ENCODE data around the gene CDC14B. TPM values are rescaled to one million over a fixed set of nuclear protein-coding genes. Genes with fewer than 3 reads are reported as not detected.

CDC14B gene
- total RNA-seq, 8 experiments from 2014 or later = 1.9 to 28.0 (median 14.5) TPM

- Histone ChIP-seq H3K27ac (no peak overlapping the region), H3K4me1 (replicated peaks in 1 of 2) (no peaks in the 10 kb centered on the region), H3K4me3 (no peak overlapping the region)
- ATAC-seq (replicated peaks in 6 of 8) = no peak
- in situ Hi-C loops (cut with MboI; ENCODE audit: low pct_unique_long_range_greater_than_20kb in 2 of 9, low sequenced_read_pairs in 9 of 9, unreplicated experiment in 9 of 9) = no loop called here
- 80 to 100% (median 94%) methylated on average over 1 to 8 of the region's 10 CpGs; no CpG with 5 or more reads in 1 of the 10 experiments for WGBS, 10 experiments
Observed at GRCh38 chr9:96490534-96491078, 129.0 kb downstream of the CDC14B start.

DNA sequence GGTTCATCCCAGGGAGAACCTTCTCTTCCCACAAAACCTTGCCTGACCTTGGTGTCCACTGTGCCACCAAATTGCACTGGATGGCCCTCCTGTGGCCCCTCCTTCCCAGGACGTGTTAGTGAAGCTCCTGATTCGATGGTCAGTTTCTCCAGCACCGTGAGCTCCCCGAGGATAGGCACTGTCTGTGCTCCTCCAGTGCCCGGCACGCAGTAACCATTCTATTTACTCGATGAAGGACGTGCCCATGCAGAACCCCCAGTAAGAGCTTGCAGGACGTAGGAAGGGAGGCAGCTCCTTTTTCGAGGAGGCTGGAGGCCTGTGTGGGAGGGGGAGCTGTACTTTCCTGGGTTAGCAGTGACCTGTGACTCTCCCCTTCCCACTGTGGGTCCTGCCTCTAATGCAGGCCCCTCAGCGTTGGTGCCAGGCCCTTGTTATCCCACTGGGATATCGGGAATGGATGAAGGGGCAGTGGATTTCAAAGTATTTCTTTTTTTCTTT is 130.1 kb downstream of the CDC14B start:
- Histone ChIP-seq H3K27ac (no peak overlapping the region), H3K4me3 (no peak overlapping the region), H3K4me1 (replicated peaks in 1 of 2) (no peaks in the 10 kb centered on the region)
- no peak for ATAC-seq (replicated peaks in 6 of 8)
- in situ Hi-C loops (cut with MboI; ENCODE audit: low pct_unique_long_range_greater_than_20kb in 2 of 9, low sequenced_read_pairs in 9 of 9, unreplicated experiment in 9 of 9) = no loop called here
- 60 to 100% (median 86%) methylated on average over 1 to 8 of the region's 12 CpGs; no CpG with 5 or more reads in 4 of the 10 experiments for WGBS, 10 experiments

DNA sequence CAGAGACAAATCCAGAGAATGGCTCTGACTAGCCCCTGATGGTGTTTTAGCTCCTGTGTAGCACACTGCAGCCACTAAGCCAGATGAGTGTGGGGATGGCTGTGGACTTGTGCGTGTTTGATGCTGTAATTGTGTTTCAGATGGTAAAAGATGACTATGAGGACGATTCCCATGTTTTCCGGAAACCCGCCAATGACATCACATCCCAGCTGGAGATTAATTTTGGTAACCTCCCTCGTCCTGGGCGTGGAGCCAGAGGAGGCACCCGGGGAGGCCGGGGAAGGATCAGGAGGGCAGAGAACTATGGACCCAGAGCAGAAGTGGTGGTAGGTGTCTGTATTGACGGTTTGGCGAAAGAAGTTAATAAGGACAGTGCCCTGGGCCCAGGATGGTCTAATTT is 131.7 kb downstream of the CDC14B start:
- in situ Hi-C loops (cut with MboI; ENCODE audit: low pct_unique_long_range_greater_than_20kb in 2 of 9, low sequenced_read_pairs in 9 of 9, unreplicated experiment in 9 of 9) = no loop called here

DNA sequence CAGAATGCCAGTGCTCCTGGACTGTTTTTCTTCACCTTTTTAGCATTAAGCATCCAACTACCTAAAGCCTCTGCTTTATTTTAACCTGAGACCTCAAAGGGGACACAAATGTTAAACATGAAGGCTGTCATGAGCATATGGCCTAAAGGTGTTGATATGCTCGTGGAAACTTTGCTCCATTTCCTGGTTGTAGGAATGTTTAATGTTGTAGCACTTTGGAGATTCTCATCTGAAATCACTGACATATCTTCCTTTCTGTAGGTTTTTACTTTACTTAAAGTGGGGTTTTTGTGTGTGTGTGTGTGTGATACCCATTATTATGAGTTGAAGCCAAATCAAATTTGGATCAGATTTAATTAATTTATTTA is 132.6 kb downstream of the CDC14B start:
- in situ Hi-C loops (cut with MboI; ENCODE audit: low pct_unique_long_range_greater_than_20kb in 2 of 9, low sequenced_read_pairs in 9 of 9, unreplicated experiment in 9 of 9) = no loop called here
- Histone ChIP-seq H3K4me1 (replicated peaks in 1 of 2) (no peaks in the 10 kb centered on the region), H3K27ac (no peak overlapping the region), H3K4me3 (no peak overlapping the region)
- peak in 1 of 8 experiments; percentile 8 for ATAC-seq (replicated peaks in 6 of 8)
- 0 to 100% (median 100%) methylated on average over 1 of the region's 1 CpG; no CpG with 5 or more reads in 6 of the 10 experiments for WGBS, 10 experiments

More for the DNA sequence above, 131.7 kb downstream of the CDC14B start:
- ATAC-seq (replicated peaks in 6 of 8) = peak in 1 of 8 experiments; percentile 45
- Histone ChIP-seq H3K4me1 (replicated peaks in 1 of 2) (no peaks in the 10 kb centered on the region), H3K27ac (no peak overlapping the region), H3K4me3 (no peak overlapping the region)
- WGBS, 10 experiments = 9 to 100% (median 92%) methylated on average over 1 to 8 of the region's 10 CpGs; no CpG with 5 or more reads in 3 of the 10 experiments

GRCh38 chr9:96486386-96487028 is 133.1 kb downstream of the CDC14B start:
- Histone ChIP-seq H3K4me1 (replicated peaks in 1 of 2) (no peaks in the 10 kb centered on the region), H3K4me3 (no peak overlapping the region), H3K27ac (no peak overlapping the region)
- 0 to 100% (median 46%) methylated on average over 2 to 5 of the region's 7 CpGs; no CpG with 5 or more reads in 6 of the 10 experiments for WGBS, 10 experiments
- in situ Hi-C loops (cut with MboI; ENCODE audit: low pct_unique_long_range_greater_than_20kb in 2 of 9, low sequenced_read_pairs in 9 of 9, unreplicated experiment in 9 of 9) = no loop called here
- ATAC-seq (replicated peaks in 6 of 8) = peak in 4 of 8 experiments; percentile 18 to 87 (median 75)

GRCh38 chr9:96485280-96485679 is 134.4 kb downstream of the CDC14B start:
- no peak for ATAC-seq (replicated peaks in 6 of 8)
- in situ Hi-C loops (cut with MboI; ENCODE audit: low pct_unique_long_range_greater_than_20kb in 2 of 9, low sequenced_read_pairs in 9 of 9, unreplicated experiment in 9 of 9) = no loop called here
- WGBS, 10 experiments = 90 to 100% (median 97%) methylated on average over 2 to 5 of the region's 16 CpGs; no CpG with 5 or more reads in 6 of the 10 experiments
- Histone ChIP-seq H3K4me3 (no peak overlapping the region), H3K4me1 (replicated peaks in 1 of 2) (no peaks in the 10 kb centered on the region), H3K27ac (no peak overlapping the region)

- H3K27ac ChIP-seq = no peak overlapping the region
- H3K4me3 ChIP-seq = no peak overlapping the region
- in situ Hi-C loops (cut with MboI; ENCODE audit: low pct_unique_long_range_greater_than_20kb in 2 of 9, low sequenced_read_pairs in 9 of 9, unreplicated experiment in 9 of 9) = no loop called here
- no peaks in the 10 kb centered on the region for H3K4me1 ChIP-seq (replicated peaks in 1 of 2)
- ATAC-seq (replicated peaks in 6 of 8) = peak in 1 of 8 experiments; percentile 17
- WGBS, 10 experiments = 0 to 100% (median 93%) methylated on average over 1 to 4 of the region's 4 CpGs; no CpG with 5 or more reads in 1 of the 10 experiments
Observed at GRCh38 chr9:96484521-96484931, 135.1 kb downstream of the CDC14B start.

DNA sequence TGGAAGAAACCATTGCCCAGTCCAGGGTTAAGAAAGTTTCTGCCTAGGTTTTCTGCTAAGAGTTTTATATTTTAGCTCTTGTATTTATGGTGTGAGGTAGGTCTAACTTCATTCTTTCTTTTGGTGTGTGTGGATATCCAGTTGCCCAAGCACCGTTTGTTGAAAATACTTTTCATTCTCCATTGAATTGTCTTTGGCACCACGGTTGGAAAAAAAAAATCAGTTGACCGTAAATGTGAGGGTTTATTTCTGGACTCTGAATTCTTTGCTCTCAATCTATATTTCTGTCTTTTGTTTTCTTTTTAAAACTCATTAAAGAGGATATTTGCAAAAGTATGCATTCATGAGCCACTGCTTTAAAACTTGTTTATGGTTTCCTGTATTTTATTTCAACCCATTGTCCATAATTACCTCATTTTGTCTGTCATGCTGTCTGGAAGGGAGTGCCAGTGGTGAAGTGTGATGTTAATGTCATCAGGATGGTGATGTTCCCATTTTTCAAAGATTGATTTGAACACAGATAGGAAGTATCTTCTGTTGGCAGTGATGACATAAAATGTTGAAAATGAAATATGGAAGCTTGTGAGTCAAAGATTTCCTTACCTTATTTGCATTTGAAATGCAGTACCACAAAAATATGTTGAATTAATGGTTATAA is 135.8 kb downstream of the CDC14B start:
- in situ Hi-C loops (cut with MboI; ENCODE audit: low pct_unique_long_range_greater_than_20kb in 2 of 9, low sequenced_read_pairs in 9 of 9, unreplicated experiment in 9 of 9) = no loop called here
- H3K4me1 ChIP-seq (replicated peaks in 1 of 2) = no peaks in the 10 kb centered on the region
- no peak overlapping the region for H3K4me3 ChIP-seq
- 17 to 86% (median 50%) methylated on average over 1 to 3 of the region's 3 CpGs; no CpG with 5 or more reads in 1 of the 10 experiments for WGBS, 10 experiments
- no peak overlapping the region for H3K27ac ChIP-seq
- peak in 1 of 8 experiments; percentile 30 for ATAC-seq (replicated peaks in 6 of 8)

- WGBS, 10 experiments = 87 to 100% (median 100%) methylated on average over 1 to 3 of the region's 4 CpGs; no CpG with 5 or more reads in 4 of the 10 experiments
- in situ Hi-C loops (cut with MboI; ENCODE audit: low pct_unique_long_range_greater_than_20kb in 2 of 9, low sequenced_read_pairs in 9 of 9, unreplicated experiment in 9 of 9) = no loop called here
- Histone ChIP-seq H3K27ac (no peak overlapping the region), H3K4me1 (replicated peaks in 1 of 2) (no peaks in the 10 kb centered on the region), H3K4me3 (no peak overlapping the region)
- no peak for ATAC-seq (replicated peaks in 6 of 8)
Observed at GRCh38 chr9:96483197-96483596, 136.4 kb downstream of the CDC14B start.

DNA sequence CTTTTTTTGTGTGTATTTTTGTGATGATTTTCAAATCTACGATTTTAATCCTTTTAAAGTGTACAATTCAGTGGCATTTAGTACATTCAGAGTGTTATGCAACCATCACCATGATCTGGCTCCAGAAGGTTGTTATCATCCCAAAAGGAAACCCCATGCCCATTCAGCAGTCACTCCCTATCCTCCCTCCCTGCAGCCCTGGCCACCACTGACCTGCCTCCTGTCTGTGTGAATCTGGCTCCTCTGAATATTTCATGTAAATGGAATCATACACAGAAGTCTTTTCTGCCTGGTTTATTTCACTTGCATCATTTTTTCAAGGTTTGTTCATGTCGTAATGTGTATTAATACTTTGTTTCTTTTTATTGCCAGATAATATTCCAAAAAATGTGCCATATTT is 137.2 kb downstream of the CDC14B start:
- H3K4me1 ChIP-seq (replicated peaks in 1 of 2) = no peaks in the 10 kb centered on the region
- no peak overlapping the region for H3K4me3 ChIP-seq
- WGBS, 10 experiments = 0 to 100% (median 70%) methylated on average over 1 to 2 of the region's 2 CpGs; no CpG with 5 or more reads in 1 of the 10 experiments
- in situ Hi-C loops (cut with MboI; ENCODE audit: low pct_unique_long_range_greater_than_20kb in 2 of 9, low sequenced_read_pairs in 9 of 9, unreplicated experiment in 9 of 9) = no loop called here
- ATAC-seq (replicated peaks in 6 of 8) = peak in 4 of 8 experiments; percentile 11 to 51 (median 26)
- no peak overlapping the region for H3K27ac ChIP-seq

- ATAC-seq (replicated peaks in 6 of 8) = no peak
- no peak overlapping the region for H3K27ac ChIP-seq
- 94 to 100% (median 100%) methylated on average over 1 to 3 of the region's 3 CpGs for WGBS, 10 experiments
- in situ Hi-C loops (cut with MboI; ENCODE audit: low pct_unique_long_range_greater_than_20kb in 2 of 9, low sequenced_read_pairs in 9 of 9, unreplicated experiment in 9 of 9) = no loop called here
- H3K4me3 ChIP-seq = no peak overlapping the region
- no peaks in the 10 kb centered on the region for H3K4me1 ChIP-seq (replicated peaks in 1 of 2)
Observed at GRCh38 chr9:96480736-96481135, 138.9 kb downstream of the CDC14B start.

- peak in 2 of 8 experiments; percentile 55 to 76 for ATAC-seq (replicated peaks in 6 of 8)
- in situ Hi-C loops (cut with MboI; ENCODE audit: low pct_unique_long_range_greater_than_20kb in 2 of 9, low sequenced_read_pairs in 9 of 9, unreplicated experiment in 9 of 9) = no loop called here
- Histone ChIP-seq H3K4me3 (no peak overlapping the region), H3K27ac (no peak overlapping the region), H3K4me1 (replicated peaks in 1 of 2) (no peaks in the 10 kb centered on the region)
- WGBS, 10 experiments = 7 to 94% (median 83%) methylated on average over 2 to 4 of the region's 4 CpGs; no CpG with 5 or more reads in 1 of the 10 experiments
Observed at GRCh38 chr9:96478829-96479371, 140.7 kb downstream of the CDC14B start.

- WGBS, 10 experiments = 21 to 100% (median 70%) methylated on average over 1 to 5 of the region's 5 CpGs; no CpG with 5 or more reads in 1 of the 10 experiments
- no peaks in the 10 kb centered on the region for H3K4me1 ChIP-seq (replicated peaks in 1 of 2)
- H3K4me3 ChIP-seq = no peak overlapping the region
- H3K27ac ChIP-seq = no peak overlapping the region
- in situ Hi-C loops (cut with MboI; ENCODE audit: low pct_unique_long_range_greater_than_20kb in 2 of 9, low sequenced_read_pairs in 9 of 9, unreplicated experiment in 9 of 9) = no loop called here
- peak in 1 of 8 experiments; percentile 69 for ATAC-seq (replicated peaks in 6 of 8)
Observed at GRCh38 chr9:96476591-96476990, 143.1 kb downstream of the CDC14B start.

All from motor neuron (in vitro differentiated cells).